ENCODE measurements around the gene SAFB2. TPM values are rescaled to one million over a fixed set of nuclear protein-coding genes. Genes with fewer than 3 reads are reported as not detected.

Gene SAFB2
- polyA plus RNA-seq, 1 experiment: 13.3 TPM

- Histone ChIP-seq H3K36me3 (ENCODE audit: control insufficient read depth, insufficient read depth, low read length) (peaks cover 8% of the 10 kb centered on the region), H3K4me3 (ENCODE audit: low read depth, low read length) (peak overlapping the region; percentile 90), H3K27me3 (ENCODE audit: control insufficient read depth, insufficient read depth, low read length) (no peaks in the 10 kb centered on the region)
- POLR2A ChIA-PET: interaction anchor here (0.6 kb wide), 1 partner anchor 18 kb away, joined by 3 read pairs; no protein-coding TSS in a partner anchor
- no peak for TF ChIP-seq CTCF (IDR thresholded peaks at IDR 0.05; ENCODE audit: insufficient read depth, low read depth, low read length)
- CTCF ChIA-PET: interaction anchor here (0.8 kb wide), 1 partner anchor 65 kb away, joined by 3 read pairs; the partner anchor contains the start of gene RPL36
- DNase-seq (ENCODE audit: low read depth): no peak
Measured at GRCh38 chr19:5624741-5625278, 2.2 kb upstream of the SAFB2 start.

DNA sequence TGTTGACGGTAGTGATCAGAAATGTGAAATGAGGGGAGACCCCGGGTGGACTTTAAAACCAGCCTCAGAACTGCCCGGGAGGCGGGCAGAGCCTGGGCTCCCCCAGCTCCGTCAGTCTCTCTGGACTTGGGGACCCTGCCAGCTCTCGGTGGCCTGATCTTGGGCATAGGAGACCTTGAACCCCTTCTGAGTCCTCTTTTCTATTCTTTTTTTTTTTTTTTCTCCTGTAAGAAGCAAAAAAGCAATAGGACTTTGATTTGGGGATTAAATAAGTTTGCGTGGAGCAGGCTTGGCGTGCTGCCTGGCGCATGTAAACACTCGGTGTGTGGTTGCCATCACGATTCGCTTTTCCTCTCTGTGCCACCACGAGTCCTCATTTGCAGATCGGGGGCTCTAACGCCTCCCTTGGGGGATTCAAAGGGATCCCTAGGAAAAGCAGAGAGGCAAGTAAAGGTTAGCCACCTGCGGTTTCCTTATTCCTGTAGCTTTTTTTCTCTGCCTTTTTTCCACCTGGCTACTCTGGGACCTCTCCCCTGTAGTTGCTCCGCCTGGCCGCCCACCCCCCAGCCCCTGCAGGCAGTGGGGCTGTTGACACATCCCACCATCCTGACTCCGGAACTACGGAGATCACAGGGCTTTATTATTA lies 1.6 kb upstream of the SAFB2 start:
- CTCF ChIA-PET: interaction anchor here (0.8 to 1.7 kb wide), 2 partner anchors 66 to 67 kb away, joined by 3 to 4 read pairs; partner anchors contain the start of gene RPL36
- Histone ChIP-seq H3K36me3 (ENCODE audit: control insufficient read depth, insufficient read depth, low read length) (peaks cover 9% of the 10 kb centered on the region), H3K4me3 (ENCODE audit: low read depth, low read length) (peak overlapping the region; percentile 90), H3K27me3 (ENCODE audit: control insufficient read depth, insufficient read depth, low read length) (no peaks in the 10 kb centered on the region)
- no peak for TF ChIP-seq CTCF (IDR thresholded peaks at IDR 0.05; ENCODE audit: insufficient read depth, low read depth, low read length)
- no peak for DNase-seq (ENCODE audit: low read depth)
- POLR2A ChIA-PET: interaction anchor here (0.6 kb wide), 1 partner anchor 17 kb away, joined by 3 read pairs; no protein-coding TSS in a partner anchor

DNA sequence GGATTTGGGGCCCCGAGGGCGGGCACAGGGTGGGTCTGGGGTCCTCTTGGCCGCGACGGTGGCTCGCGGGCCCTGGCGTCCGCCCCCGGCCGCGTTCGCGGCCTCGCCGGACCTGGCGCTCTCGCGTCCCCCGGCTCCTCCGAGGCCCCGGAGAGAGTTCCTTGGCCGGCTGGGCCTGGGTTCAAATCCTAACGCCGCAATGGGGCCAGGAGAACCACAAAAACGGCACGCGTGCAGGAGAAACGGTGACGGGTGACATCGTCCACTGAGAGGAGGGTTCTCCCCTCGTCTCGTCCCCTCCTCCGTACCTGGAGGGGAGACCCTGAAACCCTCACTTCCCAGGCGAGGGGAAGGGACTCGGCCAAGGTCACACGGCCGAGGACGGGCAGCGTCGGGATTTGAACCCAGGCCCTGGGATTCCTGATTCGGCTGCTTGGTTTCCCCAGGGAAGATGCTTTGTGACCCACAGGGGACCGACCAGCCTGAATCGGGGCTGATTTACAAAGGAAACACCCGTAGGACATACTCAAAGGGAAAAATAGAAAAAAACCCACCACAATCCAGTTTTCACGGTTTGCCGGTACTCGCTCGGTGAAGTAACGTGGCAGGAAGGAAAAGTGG lies 931 bp upstream of the SAFB2 start:
- peaks cover 9% of the 10 kb centered on the region for H3K36me3 ChIP-seq (ENCODE audit: control insufficient read depth, insufficient read depth, low read length)
- TF ChIP-seq CTCF (IDR thresholded peaks at IDR 0.05; ENCODE audit: insufficient read depth, low read depth, low read length): no peak
- no peak for DNase-seq (ENCODE audit: low read depth)
- CTCF ChIA-PET: interaction anchor here (0.8 to 1.7 kb wide), 3 partner anchors 64 to 68 kb away, joined by 3 to 4 read pairs (median 4); partner anchors contain the start of gene RPL36
- POLR2A ChIA-PET: interaction anchor here (0.6 kb wide), 1 partner anchor 68 kb away, joined by 3 read pairs; no protein-coding TSS in a partner anchor
- H3K27me3 ChIP-seq (ENCODE audit: control insufficient read depth, insufficient read depth, low read length): no peaks in the 10 kb centered on the region
- H3K4me3 ChIP-seq (ENCODE audit: low read depth, low read length): peak overlapping the region; percentile 90

GRCh38 chr19:5621945-5622464 lies 571 bp downstream of the SAFB2 start:
- ChIA-PET POLR2A (interaction anchor here (0.7 kb wide), 1 partner anchor 436 kb away, joined by 3 read pairs; no protein-coding TSS in a partner anchor), CTCF (interaction anchor here (0.5 to 1.6 kb wide), 3 partner anchors 12 to 661 kb away, joined by 3 to 4 read pairs (median 3); no protein-coding TSS in a partner anchor)
- no peaks in the 10 kb centered on the region for H3K27me3 ChIP-seq (ENCODE audit: control insufficient read depth, insufficient read depth, low read length)
- peaks cover 9% of the 10 kb centered on the region for H3K36me3 ChIP-seq (ENCODE audit: control insufficient read depth, insufficient read depth, low read length)
- TF ChIP-seq CTCF (IDR thresholded peaks at IDR 0.05; ENCODE audit: insufficient read depth, low read depth, low read length): no peak
- peak overlapping the region; percentile 94 for H3K4me3 ChIP-seq (ENCODE audit: low read depth, low read length)
- DNase-seq (ENCODE audit: low read depth): no peak
